T-helper 1 cell treated with Interleukin-12 subunit alpha and Interleukin-12 subunit beta and Interleukin-4 antibody, amounts not matched to agents 30 μg/mL and 1 μg/mL, for 36 hours (primary cell): Measurements from ENCODE around the gene AP2A1.

Experiments
- H3K27ac Mint-ChIP-seq: one replicate; pipeline ENCODE4 v1.8.0; 2021; ENCODE audit warnings: mild to moderate bottlenecking, mixed read lengths
- H3K27me3 Mint-ChIP-seq: one replicate; pipeline ENCODE4 v1.8.0; 2021; ENCODE audit warnings: low read depth, mixed read lengths
- H3K36me3 Mint-ChIP-seq: one replicate; pipeline ENCODE4 v1.8.0; 2021; ENCODE audit warnings: low read depth, mixed read lengths
- H3K4me1 Mint-ChIP-seq: one replicate; pipeline ENCODE4 v1.8.0; 2021; ENCODE audit warnings: low read depth, mixed read lengths
- H3K4me3 Mint-ChIP-seq: one replicate; pipeline ENCODE4 v1.8.0; 2021; ENCODE audit warnings: mild to moderate bottlenecking, moderate library complexity, mixed read lengths
- H3K9me3 Mint-ChIP-seq: one replicate; pipeline ENCODE4 v1.8.0; 2021; ENCODE audit warnings: mixed read lengths

The AP2A1 gene

GRCh38 chr19:49824662-49825061, 57.9 kb downstream of the AP2A1 start:
- H3K27ac Mint-ChIP-seq: no peak overlapping the region
- peaks cover 3% of the 10 kb centered on the region for H3K4me1 Mint-ChIP-seq
- H3K27me3 Mint-ChIP-seq: no peaks in the 10 kb centered on the region
- H3K36me3 Mint-ChIP-seq: peaks cover 5% of the 10 kb centered on the region
- H3K9me3 Mint-ChIP-seq: no peaks in the 10 kb centered on the region
- no peak overlapping the region for H3K4me3 Mint-ChIP-seq

GRCh38 chr19:49827034-49827433, 60.2 kb downstream of the AP2A1 start:
- H3K4me3 Mint-ChIP-seq: no peak overlapping the region
- H3K9me3 Mint-ChIP-seq: no peaks in the 10 kb centered on the region
- H3K27ac Mint-ChIP-seq: no peak overlapping the region
- H3K36me3 Mint-ChIP-seq: no peaks in the 10 kb centered on the region
- H3K4me1 Mint-ChIP-seq: no peaks in the 10 kb centered on the region
- no peaks in the 10 kb centered on the region for H3K27me3 Mint-ChIP-seq

- Mint-ChIP-seq H3K27ac (no peak overlapping the region), H3K9me3 (no peaks in the 10 kb centered on the region), H3K4me1 (no peaks in the 10 kb centered on the region), H3K36me3 (peaks cover 11% of the 10 kb centered on the region), H3K4me3 (no peak overlapping the region), H3K27me3 (no peaks in the 10 kb centered on the region)
Observed at GRCh38 chr19:49829200-49829599, 62.4 kb downstream of the AP2A1 start.

DNA sequence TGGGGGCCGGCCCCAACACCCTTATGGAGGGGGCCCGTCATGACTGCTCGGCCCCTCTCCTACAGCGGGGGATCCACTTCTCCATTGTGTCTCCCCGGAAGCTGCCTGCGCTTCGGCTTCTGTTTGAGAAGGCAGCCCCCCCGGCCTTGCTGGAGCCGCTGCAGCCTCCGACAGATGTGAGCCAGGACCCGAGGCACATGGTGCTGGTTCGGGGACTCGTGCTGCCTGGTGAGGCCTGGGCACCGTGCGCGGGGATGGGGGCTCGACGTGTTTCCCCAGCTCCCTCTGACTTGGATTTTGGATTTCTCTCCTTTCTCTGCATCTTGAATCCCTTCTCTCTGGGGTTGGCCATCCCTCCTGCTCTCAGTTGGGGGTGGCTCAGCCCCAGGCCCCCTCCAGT, 62.9 kb downstream of the AP2A1 start:
- Mint-ChIP-seq H3K27ac (no peak overlapping the region), H3K27me3 (no peaks in the 10 kb centered on the region), H3K36me3 (peaks cover 13% of the 10 kb centered on the region), H3K4me1 (no peaks in the 10 kb centered on the region), H3K9me3 (no peaks in the 10 kb centered on the region), H3K4me3 (no peak overlapping the region)

DNA sequence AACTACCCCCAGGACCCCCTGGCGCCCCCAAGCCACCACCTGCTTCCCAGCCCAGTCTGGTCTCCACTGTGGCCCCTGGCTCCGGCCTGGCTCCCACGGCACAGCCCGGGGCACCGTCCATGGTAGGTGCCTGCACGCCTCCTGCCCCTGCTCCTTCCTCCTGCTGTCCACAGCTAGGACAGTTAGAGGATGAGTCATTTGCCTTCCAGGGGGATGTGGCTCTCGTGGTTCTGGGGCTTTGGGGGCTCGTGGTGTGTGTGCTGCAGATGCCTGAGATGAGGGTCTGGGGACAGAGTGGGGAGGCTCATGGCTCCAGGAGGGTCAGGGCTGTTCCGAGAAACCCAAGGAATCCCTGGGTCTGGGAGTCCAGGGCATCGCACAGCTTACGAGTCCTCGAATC, 64.0 kb downstream of the AP2A1 start:
- Mint-ChIP-seq H3K4me3 (no peak overlapping the region), H3K27ac (no peak overlapping the region), H3K27me3 (no peaks in the 10 kb centered on the region)

GRCh38 chr19:49831592-49831991, 64.8 kb downstream of the AP2A1 start:
- H3K27ac Mint-ChIP-seq: no peak overlapping the region
- no peak overlapping the region for H3K4me3 Mint-ChIP-seq
- H3K36me3 Mint-ChIP-seq: peaks cover 15% of the 10 kb centered on the region
- no peaks in the 10 kb centered on the region for H3K27me3 Mint-ChIP-seq
- H3K9me3 Mint-ChIP-seq: no peaks in the 10 kb centered on the region
- H3K4me1 Mint-ChIP-seq: no peaks in the 10 kb centered on the region

More for the DNA sequence above, 64.0 kb downstream of the AP2A1 start:
- Mint-ChIP-seq H3K36me3 (peaks cover 15% of the 10 kb centered on the region), H3K9me3 (no peaks in the 10 kb centered on the region), H3K4me1 (no peaks in the 10 kb centered on the region)

GRCh38 chr19:49832556-49832955, 65.8 kb downstream of the AP2A1 start:
- Mint-ChIP-seq H3K27ac (no peak overlapping the region), H3K36me3 (peaks cover 18% of the 10 kb centered on the region)

GRCh38 chr19:49833599-49833998, 66.8 kb downstream of the AP2A1 start:
- Mint-ChIP-seq H3K27me3 (no peaks in the 10 kb centered on the region), H3K4me1 (no peaks in the 10 kb centered on the region), H3K36me3 (peaks cover 22% of the 10 kb centered on the region), H3K27ac (no peak overlapping the region), H3K4me3 (no peak overlapping the region), H3K9me3 (no peaks in the 10 kb centered on the region)

More at GRCh38 chr19:49832556-49832955, 65.8 kb downstream of the AP2A1 start:
- Mint-ChIP-seq H3K9me3 (no peaks in the 10 kb centered on the region), H3K27me3 (no peaks in the 10 kb centered on the region), H3K4me3 (no peak overlapping the region), H3K4me1 (no peaks in the 10 kb centered on the region)

DNA sequence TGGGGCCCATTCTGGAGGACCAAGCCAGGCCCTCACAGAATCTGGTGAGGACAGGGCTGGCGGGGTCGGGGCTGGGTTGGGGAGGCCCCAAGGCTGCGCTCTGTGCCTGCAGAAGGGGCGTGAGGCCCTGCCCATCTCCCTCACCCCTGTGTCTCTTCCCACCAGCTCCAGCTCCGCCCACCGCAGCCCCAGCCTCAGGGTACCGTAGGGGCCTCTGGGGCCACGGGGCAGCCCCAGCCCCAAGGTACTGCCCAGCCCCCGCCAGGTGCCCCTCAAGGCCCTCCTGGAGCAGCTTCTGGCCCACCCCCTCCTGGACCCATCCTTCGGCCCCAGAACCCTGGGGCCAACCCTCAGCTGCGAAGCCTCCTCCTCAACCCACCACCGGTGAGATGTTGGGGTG, 68.8 kb downstream of the AP2A1 start:
- Mint-ChIP-seq H3K4me1 (no peaks in the 10 kb centered on the region), H3K27ac (no peak overlapping the region), H3K36me3 (peaks cover 30% of the 10 kb centered on the region), H3K9me3 (no peaks in the 10 kb centered on the region), H3K27me3 (no peaks in the 10 kb centered on the region), H3K4me3 (no peak overlapping the region)

- Mint-ChIP-seq H3K4me1 (no peaks in the 10 kb centered on the region), H3K36me3 (peaks cover 30% of the 10 kb centered on the region), H3K9me3 (no peaks in the 10 kb centered on the region), H3K4me3 (no peak overlapping the region), H3K27me3 (no peaks in the 10 kb centered on the region), H3K27ac (no peak overlapping the region)
Observed at GRCh38 chr19:49836176-49837008, 69.6 kb downstream of the AP2A1 start.

- H3K36me3 Mint-ChIP-seq: peaks cover 30% of the 10 kb centered on the region
- no peak overlapping the region for H3K27ac Mint-ChIP-seq
- H3K4me3 Mint-ChIP-seq: no peak overlapping the region
- no peaks in the 10 kb centered on the region for H3K9me3 Mint-ChIP-seq
- no peaks in the 10 kb centered on the region for H3K27me3 Mint-ChIP-seq
- H3K4me1 Mint-ChIP-seq: no peaks in the 10 kb centered on the region
Observed at GRCh38 chr19:49837009-49837310, 70.2 kb downstream of the AP2A1 start.

GRCh38 chr19:49837425-49837824, 70.6 kb downstream of the AP2A1 start:
- no peaks in the 10 kb centered on the region for H3K4me1 Mint-ChIP-seq
- H3K36me3 Mint-ChIP-seq: peaks cover 28% of the 10 kb centered on the region
- H3K27me3 Mint-ChIP-seq: no peaks in the 10 kb centered on the region
- H3K4me3 Mint-ChIP-seq: no peak overlapping the region
- H3K9me3 Mint-ChIP-seq: no peaks in the 10 kb centered on the region
- no peak overlapping the region for H3K27ac Mint-ChIP-seq

GRCh38 chr19:49838885-49839588, 72.2 kb downstream of the AP2A1 start:
- H3K4me3 Mint-ChIP-seq: no peak overlapping the region
- H3K36me3 Mint-ChIP-seq: peaks cover 18% of the 10 kb centered on the region
- no peak overlapping the region for H3K27ac Mint-ChIP-seq
- no peaks in the 10 kb centered on the region for H3K4me1 Mint-ChIP-seq
- H3K27me3 Mint-ChIP-seq: no peaks in the 10 kb centered on the region
- H3K9me3 Mint-ChIP-seq: no peaks in the 10 kb centered on the region

GRCh38 chr19:49839713-49840112, 72.9 kb downstream of the AP2A1 start:
- H3K4me3 Mint-ChIP-seq: no peak overlapping the region
- H3K27ac Mint-ChIP-seq: no peak overlapping the region
- H3K4me1 Mint-ChIP-seq: no peaks in the 10 kb centered on the region
- no peaks in the 10 kb centered on the region for H3K27me3 Mint-ChIP-seq
- no peaks in the 10 kb centered on the region for H3K9me3 Mint-ChIP-seq
- peaks cover 17% of the 10 kb centered on the region for H3K36me3 Mint-ChIP-seq

- no peaks in the 10 kb centered on the region for H3K9me3 Mint-ChIP-seq
- no peaks in the 10 kb centered on the region for H3K4me1 Mint-ChIP-seq
- no peaks in the 10 kb centered on the region for H3K27me3 Mint-ChIP-seq
- no peak overlapping the region for H3K27ac Mint-ChIP-seq
- peaks cover 14% of the 10 kb centered on the region for H3K36me3 Mint-ChIP-seq
- H3K4me3 Mint-ChIP-seq: no peak overlapping the region
Observed at GRCh38 chr19:49840321-49840720, 73.5 kb downstream of the AP2A1 start.
